Activated CD8-positive, alpha-beta T cell treated with anti-CD3 and anti-CD28 coated beads for 36 hours (primary cell): ENCODE results near the gene ADARB2. TPM values are rescaled to one million over a fixed set of nuclear protein-coding genes. Genes with fewer than 3 reads are reported as not detected.

Source experiments
- ATAC-seq: fragments of 200-7000 bp; cut with Tn5 transposase; one replicate; pipeline ENCODE4 v1.10.0; 2021; ENCODE audit warnings: mild to moderate bottlenecking, moderate library complexity
- CTCF ChIA-PET: fragments of 350-600 bp; sonication (Branson Sonifier 250); formaldehyde crosslinking; loops from one replicate; lab custom pipeline; 2021; ENCODE audit warnings: antibody characterized with exemption; lab: Charles Lee
- POLR2A ChIA-PET: fragments of 350-600 bp; sonication (Branson Sonifier 250); formaldehyde crosslinking; loops from one replicate; lab custom pipeline; 2021; ENCODE audit warnings: antibody characterized with exemption; lab: Charles Lee
- DNase-seq: peaks from one replicate; pipeline ENCODE4 v3.0.0-alpha.2; 2020
- H3K27ac Mint-ChIP-seq: one replicate; pipeline ENCODE4 v1.8.0; 2021; ENCODE audit warnings: mild to moderate bottlenecking, mixed read lengths
- H3K27me3 Mint-ChIP-seq: one replicate; pipeline ENCODE4 v1.8.0; 2021; ENCODE audit warnings: mixed read lengths
- H3K36me3 Mint-ChIP-seq: one replicate; pipeline ENCODE4 v1.8.0; 2021; ENCODE audit warnings: low read depth, mixed read lengths
- H3K4me1 Mint-ChIP-seq: one replicate; pipeline ENCODE4 v1.8.0; 2021; ENCODE audit warnings: low read depth, mixed read lengths
- H3K4me3 Mint-ChIP-seq: one replicate; pipeline ENCODE4 v1.8.0; 2021; ENCODE audit warnings: mild to moderate bottlenecking, moderate library complexity, mixed read lengths
- H3K9me3 Mint-ChIP-seq: one replicate; pipeline ENCODE4 v1.8.0; 2021; ENCODE audit warnings: mixed read lengths
- CTCF ChIP-seq: fragments of 200-600 bp; IDR thresholded peaks from one replicate; pipeline ENCODE4 v1.8.0; 2022; ENCODE audit warnings: antibody characterized with exemption, mild to moderate bottlenecking
- intact Hi-C: fragments of 100-400 bp; cut with micrococcal nuclease; formaldehyde crosslinking; loops from one replicate; pipeline ENCODE4 v1.10.0; 2022
- total RNA-seq, 2 experiments: library from RNA; stranded (reverse); gene quantifications; one replicate each; pipeline ENCODE4 v1.2.3, GENCODE V29; 2021

The ADARB2 gene
- total RNA-seq, 2 experiments from 2014 or later = 1.3 to 1.6 TPM

GRCh38 chr10:1158066-1158465 is 579.3 kb downstream of the ADARB2 start:
- H3K27ac Mint-ChIP-seq = no peak overlapping the region
- no peak for ATAC-seq
- peaks cover 1% of the 10 kb centered on the region for H3K27me3 Mint-ChIP-seq
- intact Hi-C loops = no loop called here
- H3K4me3 Mint-ChIP-seq = no peak overlapping the region
- peaks cover 3% of the 10 kb centered on the region for H3K4me1 Mint-ChIP-seq
- no peaks in the 10 kb centered on the region for H3K36me3 Mint-ChIP-seq
- no peak for TF ChIP-seq CTCF
- CTCF ChIA-PET = no interaction called here
- no peaks in the 10 kb centered on the region for H3K9me3 Mint-ChIP-seq
- no peak for DNase-seq
- POLR2A ChIA-PET = interaction anchor here (0.6 kb wide), 1 partner anchor 160 kb away, joined by 3 read pairs; no protein-coding TSS in a partner anchor

DNA sequence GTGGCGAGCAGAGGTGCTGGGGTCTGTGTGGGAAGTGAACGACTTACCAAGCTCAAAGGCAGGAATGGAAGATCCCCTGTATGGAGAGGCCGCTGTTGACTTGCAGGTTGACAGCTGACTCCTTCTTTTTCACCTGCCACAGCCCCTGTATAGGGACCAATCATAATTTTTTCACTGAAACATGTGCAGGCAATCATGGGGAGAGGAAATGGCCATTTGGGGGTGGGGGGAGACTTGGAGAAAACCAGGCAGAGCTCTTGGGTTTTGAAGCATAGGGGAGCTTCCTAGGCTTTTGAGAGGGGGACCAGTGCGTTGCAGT is 579.8 kb downstream of the ADARB2 start:
- H3K27me3 Mint-ChIP-seq = peaks cover 1% of the 10 kb centered on the region
- no peak overlapping the region for H3K4me3 Mint-ChIP-seq
- ChIA-PET POLR2A (interaction anchor here (0.6 kb wide), 1 partner anchor 161 kb away, joined by 3 read pairs; no protein-coding TSS in a partner anchor), CTCF (no interaction called here)
- H3K27ac Mint-ChIP-seq = no peak overlapping the region
- no peak for TF ChIP-seq CTCF
- peaks cover 3% of the 10 kb centered on the region for H3K4me1 Mint-ChIP-seq
- intact Hi-C loops = no loop called here
- ATAC-seq = no peak
- H3K36me3 Mint-ChIP-seq = no peaks in the 10 kb centered on the region
- no peak for DNase-seq
- no peaks in the 10 kb centered on the region for H3K9me3 Mint-ChIP-seq

DNA sequence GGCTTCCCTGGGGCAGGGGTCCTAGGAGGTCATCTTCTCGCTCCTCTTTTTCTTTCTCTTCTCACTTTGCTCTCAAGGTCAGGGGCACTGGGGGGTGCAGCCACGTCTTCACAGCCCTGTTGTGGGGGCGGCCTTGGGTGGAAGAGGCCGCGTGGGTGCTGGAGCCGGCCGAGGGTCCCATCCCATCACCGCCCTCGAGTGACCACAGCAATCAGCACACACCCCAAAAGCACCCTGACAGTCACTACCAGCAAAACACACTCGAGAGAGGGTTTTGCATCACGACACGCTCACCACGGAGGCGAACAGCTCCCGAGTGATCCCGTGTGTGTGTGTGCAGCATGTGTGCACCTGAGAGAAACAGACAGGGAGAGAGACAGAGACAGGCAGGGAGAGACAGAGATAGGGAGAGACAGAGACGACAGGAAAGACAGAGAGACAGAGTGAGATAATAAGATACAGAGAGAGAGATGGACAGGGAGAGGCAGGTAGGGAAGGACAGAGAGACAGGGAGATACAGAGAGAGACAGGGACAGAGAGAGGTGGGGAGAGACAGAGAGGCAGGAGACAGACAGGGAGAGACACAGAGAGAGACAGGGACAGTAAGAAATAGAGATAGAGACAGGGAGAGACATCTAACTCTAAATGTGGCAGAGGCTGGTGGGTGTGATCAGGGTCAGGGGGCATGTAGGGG is 580.3 kb downstream of the ADARB2 start:
- H3K9me3 Mint-ChIP-seq = no peaks in the 10 kb centered on the region
- no peak overlapping the region for H3K27ac Mint-ChIP-seq
- intact Hi-C loops = no loop called here
- CTCF ChIA-PET = no interaction called here
- ATAC-seq = no peak
- H3K4me3 Mint-ChIP-seq = no peak overlapping the region
- H3K36me3 Mint-ChIP-seq = no peaks in the 10 kb centered on the region
- POLR2A ChIA-PET = no interaction called here
- DNase-seq = no peak
- TF ChIP-seq CTCF = no peak
- H3K4me1 Mint-ChIP-seq = peaks cover 3% of the 10 kb centered on the region
- H3K27me3 Mint-ChIP-seq = peaks cover 1% of the 10 kb centered on the region

GRCh38 chr10:1156616-1156886 is 580.8 kb downstream of the ADARB2 start:
- no peaks in the 10 kb centered on the region for H3K9me3 Mint-ChIP-seq
- no peak for TF ChIP-seq CTCF
- no peak for ATAC-seq
- no peak overlapping the region for H3K27ac Mint-ChIP-seq
- CTCF ChIA-PET = no interaction called here
- intact Hi-C loops = no loop called here
- peaks cover 1% of the 10 kb centered on the region for H3K27me3 Mint-ChIP-seq
- H3K36me3 Mint-ChIP-seq = no peaks in the 10 kb centered on the region
- peaks cover 3% of the 10 kb centered on the region for H3K4me1 Mint-ChIP-seq
- H3K4me3 Mint-ChIP-seq = no peak overlapping the region
- POLR2A ChIA-PET = no interaction called here
- no peak for DNase-seq

DNA sequence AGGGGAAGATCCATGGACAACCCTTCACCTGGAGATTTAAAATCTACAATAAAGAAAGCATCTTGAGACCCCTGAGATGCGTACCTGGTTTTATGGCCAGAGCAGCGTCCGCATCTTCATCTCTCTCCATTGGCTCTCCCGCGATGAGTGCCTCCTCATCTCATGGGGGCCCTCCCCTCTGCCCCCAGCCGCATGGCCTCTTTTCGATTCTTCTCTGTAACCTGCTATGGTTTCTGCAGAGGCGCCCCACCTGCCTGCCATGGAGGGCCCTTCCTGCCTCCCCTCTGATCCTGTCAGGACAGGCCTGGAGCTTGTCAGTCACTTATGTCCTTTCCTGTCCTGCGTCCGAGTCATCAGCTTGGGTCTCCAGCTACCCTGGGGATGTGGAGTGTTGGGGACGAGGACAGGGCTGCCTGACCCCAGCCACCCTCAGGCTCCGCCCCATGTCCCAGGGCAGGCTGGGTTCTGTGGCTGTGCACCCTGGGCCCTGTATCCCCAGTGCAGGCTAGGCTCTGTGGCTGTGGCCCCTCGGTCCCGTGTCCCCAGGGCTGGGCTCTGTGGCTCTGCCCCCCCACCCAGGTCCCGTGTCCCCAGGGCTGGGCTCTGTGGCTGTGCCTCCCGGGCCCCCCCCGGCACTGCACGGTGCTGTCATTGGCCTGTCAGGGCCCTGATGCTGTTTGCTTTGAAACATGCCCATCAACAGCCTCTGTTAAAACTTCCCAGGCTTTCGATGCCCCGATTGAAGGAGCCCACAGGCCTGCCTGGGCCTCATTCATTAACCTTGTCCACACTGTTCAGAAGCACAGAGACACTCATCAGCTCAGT is 581.3 kb downstream of the ADARB2 start:
- peaks cover 3% of the 10 kb centered on the region for H3K4me1 Mint-ChIP-seq
- peaks cover 1% of the 10 kb centered on the region for H3K27me3 Mint-ChIP-seq
- no peak overlapping the region for H3K4me3 Mint-ChIP-seq
- ChIA-PET POLR2A (interaction anchor here (1.0 kb wide), 1 partner anchor 46 kb away, joined by 3 read pairs; no protein-coding TSS in a partner anchor), CTCF (no interaction called here)
- no peaks in the 10 kb centered on the region for H3K9me3 Mint-ChIP-seq
- intact Hi-C loops = no loop called here
- H3K36me3 Mint-ChIP-seq = no peaks in the 10 kb centered on the region
- DNase-seq = no peak
- no peak overlapping the region for H3K27ac Mint-ChIP-seq
- ATAC-seq = no peak
- TF ChIP-seq CTCF = no peak
